RWPE2 (cell line): ENCODE measurements around the gene SPTBN5.

Source experiments
- ATAC-seq: fragments of 200-7000 bp; cut with Tn5 transposase; 3 replicates; pipeline ENCODE4 v1.9.1; 2021; ENCODE audit warnings: low read depth
- DNase-seq: peaks from one replicate; pipeline ENCODE4 v3.0.0-alpha.2; 2020; ENCODE audit warnings: low spot score
- H3K27ac ChIP-seq: fragments of 450-650 bp; 2 replicates; pipeline ENCODE4 v1.5.1; 2017; ENCODE audit warnings: mild to moderate bottlenecking; ENCODE audit not compliant: poor library complexity, severe bottlenecking
- H3K27me3 ChIP-seq: fragments of 250-450 bp; sonication (Bioruptor Pico); 2 replicates; pipeline ENCODE4 v1.5.1; 2021; ENCODE audit warnings: mild to moderate bottlenecking, moderate library complexity; ENCODE audit not compliant: insufficient read depth, poor library complexity, severe bottlenecking
- H3K36me3 ChIP-seq: fragments of 250-450 bp; sonication (Bioruptor Pico); 2 replicates; pipeline ENCODE4 v1.5.1; 2020; ENCODE audit warnings: low read depth, mild to moderate bottlenecking, moderate library complexity
- H3K4me1 ChIP-seq: fragments of 250-450 bp; sonication (Bioruptor Pico); 2 replicates; pipeline ENCODE4 v1.5.1; 2021; ENCODE audit warnings: mild to moderate bottlenecking, moderate library complexity; ENCODE audit not compliant: insufficient read depth, poor library complexity, severe bottlenecking
- H3K4me3 ChIP-seq: fragments of 250-450 bp; sonication (Bioruptor Pico); 2 replicates; pipeline ENCODE4 v1.5.1; 2021; ENCODE audit warnings: mild to moderate bottlenecking, moderate library complexity; ENCODE audit not compliant: severe bottlenecking
- H3K9me3 ChIP-seq: fragments of 250-450 bp; sonication (Bioruptor Pico); 2 replicates; pipeline ENCODE4 v1.5.1; 2021; ENCODE audit warnings: mild to moderate bottlenecking, moderate library complexity; ENCODE audit not compliant: severe bottlenecking
- CTCF ChIP-seq: fragments of 450-650 bp; IDR thresholded peaks from one replicate; pipeline ENCODE4 v1.5.1; 2017; ENCODE audit warnings: mild to moderate bottlenecking, moderate library complexity; ENCODE audit not compliant: poor library complexity, severe bottlenecking

SPTBN5 gene

GRCh38 chr15:41921639-41922038 is 27.8 kb upstream of the SPTBN5 start:
- TF ChIP-seq CTCF: no peak

GRCh38 chr15:41921167-41921566 is 27.3 kb upstream of the SPTBN5 start:
- H3K4me1 ChIP-seq: peaks cover 12% of the 10 kb centered on the region
- no peak overlapping the region for H3K4me3 ChIP-seq
- ATAC-seq: no peak
- H3K27me3 ChIP-seq: no peaks in the 10 kb centered on the region
- peak; percentile 37 for DNase-seq
- peaks cover 78% of the 10 kb centered on the region for H3K36me3 ChIP-seq
- H3K27ac ChIP-seq: no peak overlapping the region
- no peak for TF ChIP-seq CTCF
- H3K9me3 ChIP-seq: no peaks in the 10 kb centered on the region

More at GRCh38 chr15:41921639-41922038, 27.8 kb upstream of the SPTBN5 start:
- Histone ChIP-seq H3K4me1 (peaks cover 12% of the 10 kb centered on the region), H3K4me3 (no peak overlapping the region), H3K9me3 (no peaks in the 10 kb centered on the region), H3K36me3 (peaks cover 73% of the 10 kb centered on the region), H3K27ac (no peak overlapping the region), H3K27me3 (no peaks in the 10 kb centered on the region)
- DNase-seq (no peak), ATAC-seq (peak; percentile 34; the same call in 2 of the 3 replicates)

GRCh38 chr15:41919954-41920538 is 26.2 kb upstream of the SPTBN5 start:
- no peak for TF ChIP-seq CTCF
- DNase-seq (no peak), ATAC-seq (no peak)
- Histone ChIP-seq H3K4me1 (peaks cover 12% of the 10 kb centered on the region), H3K36me3 (peaks cover 86% of the 10 kb centered on the region), H3K4me3 (no peak overlapping the region), H3K27me3 (no peaks in the 10 kb centered on the region), H3K27ac (no peak overlapping the region), H3K9me3 (no peaks in the 10 kb centered on the region)

- Histone ChIP-seq H3K4me3 (no peak overlapping the region), H3K27me3 (no peaks in the 10 kb centered on the region), H3K36me3 (peaks cover 85% of the 10 kb centered on the region), H3K9me3 (no peaks in the 10 kb centered on the region), H3K4me1 (peaks cover 12% of the 10 kb centered on the region), H3K27ac (no peak overlapping the region)
- DNase-seq (peak; percentile 66), ATAC-seq (no peak)
- no peak for TF ChIP-seq CTCF
These were observed 25.5 kb upstream of the SPTBN5 start for GRCh38 chr15:41919201-41919820.
